ENCODE measurements around the gene ZBTB40. TPM values are rescaled to one million over a fixed set of nuclear protein-coding genes. Genes with fewer than 3 reads are reported as not detected.

ZBTB40 gene
- total and polyA plus RNA-seq, 9 of the 15 experiments (the other 6 are each of a cell fraction or from before 2014, with no cell fraction given), result 2.6 to 26.0 (median 18.8) TPM

GRCh38 chr1:22447621-22448111, 4.0 kb upstream of the ZBTB40 start (continued):
- TF ChIP-seq STAT5B (CRISPR knock-in tag; IDR thresholded peaks at IDR 0.05) (no peak), DPF2 (IDR thresholded peaks at IDR 0.05) (0 out of 2 replicates have a peak, but pooled peaks have one; percentile 27), ATF3 (IDR thresholded peaks at IDR 0.05) (peak; percentile 33; the same call in 1 of the 2 replicates), ATF3 (CRISPR knock-in tag; conservative IDR thresholded peaks at IDR 0.05) (no peak), BCOR (IDR thresholded peaks at IDR 0.05) (no peak), DACH1 (IDR thresholded peaks at IDR 0.05; ENCODE audit: partially characterized antibody) (no peak), ATF2 (CRISPR knock-in tag; IDR thresholded peaks at IDR 0.05) (no peak), PATZ1 (CRISPR knock-in tag; IDR thresholded peaks at IDR 0.05; ENCODE audit: borderline replicate concordance) (no peak), TRIM25 (IDR thresholded peaks at IDR 0.05; ENCODE audit: borderline replicate concordance) (no peak), CBFA2T2 (conservative IDR thresholded peaks at IDR 0.05) (peak; percentile 45), RBM25 (IDR thresholded peaks at IDR 0.05; ENCODE audit: low read depth, low read length, severe bottlenecking) (no peak), CGGBP1 (CRISPR knock-in tag; IDR thresholded peaks at IDR 0.05) (no peak), ZKSCAN1 (IDR thresholded peaks at IDR 0.05; ENCODE audit: low read depth, low read length) (no peak), PHF21A (IDR thresholded peaks at IDR 0.05; ENCODE audit: borderline replicate concordance, low read depth) (no peak), ZNF77 (CRISPR knock-in tag; IDR thresholded peaks at IDR 0.05) (no peak), TSC22D4 (tag; IDR thresholded peaks at IDR 0.05) (no peak), NONO (IDR thresholded peaks at IDR 0.05; ENCODE audit: low read depth in 2 of 2, low read length in 1 of 2) (no peak), CTBP1 (IDR thresholded peaks at IDR 0.05; ENCODE audit: borderline replicate concordance) (peak; percentile 53; the same call in 1 of the 2 replicates), ZNF511 (CRISPR knock-in tag; IDR thresholded peaks at IDR 0.05) (peak; percentile 57; the same call in 1 of the 2 replicates), KLF10 (CRISPR knock-in tag; IDR thresholded peaks at IDR 0.05) (no peak), ZBTB33 (CRISPR knock-in tag; IDR thresholded peaks at IDR 0.05) (no peak)

Measured in K562 (cell line).